SK-N-SH (cell line): ENCODE results near the gene SDF2L1. TPM values are rescaled to one million over a fixed set of nuclear protein-coding genes. Genes with fewer than 3 reads are reported as not detected.

Experiments used
- CTCF ChIA-PET: fragments of 300-600, 350-600 bp; formaldehyde crosslinking; extraction: SDS; loops from one replicate; lab custom pipeline; 2021; lab: Yijun Ruan, JAX
- POLR2A ChIA-PET: fragments of 350-600 bp; sonication (Branson Sonifier 250); formaldehyde crosslinking; extraction: SDS; loops from one replicate; lab custom pipeline; 2020; ENCODE audit warnings: antibody characterized with exemption, inconsistent platforms; lab: Yijun Ruan, JAX
- DNase-seq: peaks from one replicate; pipeline ENCODE4 v3.0.0; 2012
- H2AFZ ChIP-seq: fragments of 200-600 bp; sonication (generic); 2 replicates; pipeline ENCODE4 v1.8.1; 2016; ENCODE audit warnings: antibody characterized with exemption, mild to moderate bottlenecking, low read depth
- H3F3A ChIP-seq: fragments of 200-600 bp; sonication (generic); replicated peaks from 2 replicates; pipeline ENCODE3; 2016; ENCODE audit warnings: antibody characterized with exemption, mild to moderate bottlenecking; ENCODE audit not compliant: insufficient read depth
- H3K27ac ChIP-seq, 2 experiments: fragments of 200-500 bp in 1 of 2; fragments of 200-600 bp in 1 of 2; sonication (Bioruptor generic) in 1 of 2; sonication (generic), shearing (Covaris generic) in 1 of 2; 2 replicates each; pipeline versions ENCODE4 v1.5.1 to v1.6.1; 2014 to 2016; ENCODE audit warnings: low read depth in 2 of 2, inconsistent platforms in 1 of 2, low read length in 1 of 2, mild to moderate bottlenecking in 1 of 2, mixed read lengths in 1 of 2
- H3K27me3 ChIP-seq: fragments of 200-600 bp; sonication (generic), shearing (Covaris generic); 2 replicates; pipeline ENCODE4 v1.6.1; 2016; ENCODE audit warnings: mixed run types; ENCODE audit not compliant: insufficient read depth
- H3K36me3 ChIP-seq, 2 experiments: fragments of 200-500 bp in 1 of 2; fragments of 200-600 bp in 1 of 2; sonication (Bioruptor generic) in 1 of 2; sonication (generic) in 1 of 2; replicated peaks in 1 of 2; 2 replicates each; pipeline versions ENCODE3 to v1.5.1; 2014 to 2016; ENCODE audit warnings: low read length in 1 of 2, mild to moderate bottlenecking in 1 of 2; ENCODE audit not compliant: insufficient read depth in 2 of 2, control insufficient read depth in 1 of 2
- H3K4me1 ChIP-seq, 2 experiments: fragments of 200-500 bp in 1 of 2; fragments of 200-600 bp in 1 of 2; sonication (Bioruptor generic) in 1 of 2; sonication (generic), shearing (Covaris generic) in 1 of 2; 2 replicates each; pipeline versions ENCODE4 v1.5.1 to v1.6.1; 2014 to 2016; ENCODE audit warnings: low read depth in 1 of 2, low read length in 1 of 2, mixed run types in 1 of 2; ENCODE audit not compliant: insufficient read depth in 2 of 2, control insufficient read depth in 1 of 2
- H3K4me2 ChIP-seq: fragments of 200-600 bp; sonication (generic), shearing (Covaris generic); 2 replicates; pipeline ENCODE4 v1.6.1; 2017; ENCODE audit warnings: mixed run types
- H3K4me3 ChIP-seq, 2 experiments: fragments of 200-500 bp in 1 of 2; fragments of 200-600 bp in 1 of 2; sonication (Bioruptor generic) in 1 of 2; sonication (generic), shearing (Covaris generic) in 1 of 2; 2 replicates each; pipeline versions ENCODE4 v1.5.1 to v1.8.1; 2014 to 2016; ENCODE audit warnings: low read depth in 2 of 2, inconsistent platforms in 1 of 2, low read length in 1 of 2, mild to moderate bottlenecking in 1 of 2, mixed read lengths in 1 of 2, moderate library complexity in 1 of 2
- H3K79me2 ChIP-seq: fragments of 200-600 bp; sonication (generic); 2 replicates; pipeline ENCODE4 v1.8.1; 2017; ENCODE audit warnings: mild to moderate bottlenecking; ENCODE audit not compliant: insufficient read depth
- H3K9ac ChIP-seq: fragments of 200-600 bp; sonication (generic); 2 replicates; pipeline ENCODE4 v1.6.1; 2017; ENCODE audit warnings: mixed run types
- H3K9me2 ChIP-seq: fragments of 200-600 bp; sonication (generic); 2 replicates; pipeline ENCODE4 v1.6.1; 2017; ENCODE audit warnings: mixed run types
- H3K9me3 ChIP-seq: fragments of 200-600 bp; sonication (generic); 2 replicates; pipeline ENCODE4 v1.6.1; 2017; ENCODE audit warnings: mixed run types, mild to moderate bottlenecking, moderate library complexity
- H4K20me1 ChIP-seq: fragments of 200-600 bp; sonication (generic); 2 replicates; pipeline ENCODE4 v1.6.1; 2017; ENCODE audit warnings: mild to moderate bottlenecking, mixed run types; ENCODE audit not compliant: insufficient read depth
- CHD2 ChIP-seq: fragments of 150-350 bp; IDR thresholded peaks from 2 replicates; pipeline ENCODE4 v1.6.1; 2018; ENCODE audit warnings: low read length; ENCODE audit not compliant: partially characterized antibody
- CTCF ChIP-seq: fragments of 200-600 bp; sonication (generic); IDR thresholded peaks from 2 replicates; pipeline ENCODE4 v1.6.1; 2017; ENCODE audit warnings: antibody characterized with exemption, mild to moderate bottlenecking, moderate library complexity
- JUND ChIP-seq: IDR thresholded peaks from 2 replicates; pipeline ENCODE4 v1.4.0; 2012
- PBX3 ChIP-seq: IDR thresholded peaks from 2 replicates; pipeline ENCODE4; 2012
- WGBS: methylation state at CpG from one replicate; pipeline ENCODE4 v1.1.6; 2017; ENCODE audit warnings: low lambda C conversion rate; 5-methylcytosine and 5-hydroxymethylcytosine counted together
- polyA plus RNA-seq, 3 experiments: library from polyadenylated mRNA; depleted of rRNA; stranded (reverse); fragments of >200 nt; gene quantifications; 2 replicates each; pipeline ENCODE4 v1.2.3, GENCODE V29; 2012
- small RNA-seq, 7 experiments: library from RNA; depleted of rRNA; stranded (forward); fragments of <200 nt; gene quantifications; one replicate each; pipeline ENCODE3, GENCODE V24; 2012

SDF2L1 gene
- polyA plus RNA-seq, 1 of the 3 experiments (the other 2 are of a cell fraction): 60.9 TPM

GRCh38 chr22:21693333-21693998, 51.4 kb downstream of the SDF2L1 start:
- H3K4me1 ChIP-seq: peaks cover 0 to 7% of the 10 kb centered on the region in 2 experiments; a peak in 1 of 4 replicates
- H3K4me2 ChIP-seq: no peak overlapping the region
- no peak overlapping the region for H3K4me3 ChIP-seq
- DNase-seq: no peak
- no peaks in the 10 kb centered on the region for H3K27me3 ChIP-seq
- WGBS: 90% methylated on average over 9 of the region's 14 CpGs
- no peak overlapping the region for H3K9ac ChIP-seq
- peaks cover 3 to 45% of the 10 kb centered on the region in 2 experiments for H3K36me3 ChIP-seq
- no peak for TF ChIP-seq PBX3
- TF ChIP-seq CHD2: no peak
- no peak for TF ChIP-seq JUND
- TF ChIP-seq CTCF: no peak
- no peaks in the 10 kb centered on the region; the same call in 1 of the 2 replicates for H4K20me1 ChIP-seq
- POLR2A ChIA-PET: interaction anchor here (0.9 kb wide), 1 partner anchor 11 kb away, joined by 4 read pairs; no protein-coding TSS in a partner anchor
- no peaks in the 10 kb centered on the region for H3K9me3 ChIP-seq
- no peaks in the 10 kb centered on the region for H3K9me2 ChIP-seq
- CTCF ChIA-PET: interaction anchor here (3.0 kb wide), 1 partner anchor 245 kb away, joined by 11 read pairs; no protein-coding TSS in a partner anchor
- H3K79me2 ChIP-seq: no peaks in the 10 kb centered on the region
- H2AFZ ChIP-seq: no peak overlapping the region
- peaks cover 11% of the 10 kb centered on the region for H3F3A ChIP-seq
- no peak overlapping the region for H3K27ac ChIP-seq

Small RNA genes within 50 kb of the gene (small RNA-seq; reads per million reads assigned to genes)
- gene MIR301B: 3.4 to 116 (median 55.4) reads per million in 7 experiments

Other genes starting within 250 kb of the SDF2L1 start
- 1.1 and 1.2 TPM in 2 replicates for gene HIC2, start 224.9 kb upstream of the SDF2L1 start, polyA plus RNA-seq (2012; rRNA removed)
- 2.2 and 3.4 TPM in 2 replicates for gene TMEM191C, start 174.9 kb upstream of the SDF2L1 start, polyA plus RNA-seq (2012; rRNA removed)
- 0.02 TPM in 1 of 2 replicates, not detected in the other for gene RIMBP3C, start 90.8 kb upstream of the SDF2L1 start, polyA plus RNA-seq (2012; rRNA removed)
- 41.2 and 41.4 TPM in 2 replicates for gene UBE2L3, start 74.6 kb upstream of the SDF2L1 start, polyA plus RNA-seq (2012; rRNA removed)
- 37.4 and 39.9 TPM in 2 replicates for gene YDJC, start 12.3 kb upstream of the SDF2L1 start, polyA plus RNA-seq (2012; rRNA removed)
- 0.28 and 0.31 TPM in 2 replicates for gene CCDC116, start 9.5 kb upstream of the SDF2L1 start, polyA plus RNA-seq (2012; rRNA removed)
- gene PPIL2, start 23.7 kb downstream of the SDF2L1 start, polyA plus RNA-seq (2012; rRNA removed): 76.2 and 85.1 TPM in 2 replicates
- gene YPEL1, start 93.5 kb downstream of the SDF2L1 start, polyA plus RNA-seq (2012; rRNA removed): 2.4 and 2.7 TPM in 2 replicates
- 25.6 and 34.8 TPM in 2 replicates for gene MAPK1, start 225.3 kb downstream of the SDF2L1 start, polyA plus RNA-seq (2012; rRNA removed)